GM12892 (cell line): ENCODE data around the gene HGF.

ENCODE experiments used
- DNase-seq: peaks from one replicate; pipeline ENCODE4 v3.0.0; 2011; ENCODE audit not compliant: insufficient read length
- FAIRE-seq: peaks from 2 replicates; lab custom pipeline; 2011; peaks lifted over from hg19 to GRCh38; lab: Jason Lieb, UNC
- POLR2A ChIP-seq: IDR thresholded peaks from 2 replicates; pipeline ENCODE4 v1.6.1; 2011; ENCODE audit warnings: low read depth, low read length, control low read depth
- POLR2AphosphoS5 ChIP-seq: IDR thresholded peaks from 2 replicates; pipeline ENCODE4 v1.6.1; 2011; ENCODE audit warnings: low read depth, low read length, control low read depth
- TAF1 ChIP-seq: IDR thresholded peaks from 2 replicates; pipeline ENCODE4 v1.6.1; 2011; ENCODE audit warnings: low read depth, mild to moderate bottlenecking, control low read depth, low read length, borderline replicate concordance

Gene HGF

DNA sequence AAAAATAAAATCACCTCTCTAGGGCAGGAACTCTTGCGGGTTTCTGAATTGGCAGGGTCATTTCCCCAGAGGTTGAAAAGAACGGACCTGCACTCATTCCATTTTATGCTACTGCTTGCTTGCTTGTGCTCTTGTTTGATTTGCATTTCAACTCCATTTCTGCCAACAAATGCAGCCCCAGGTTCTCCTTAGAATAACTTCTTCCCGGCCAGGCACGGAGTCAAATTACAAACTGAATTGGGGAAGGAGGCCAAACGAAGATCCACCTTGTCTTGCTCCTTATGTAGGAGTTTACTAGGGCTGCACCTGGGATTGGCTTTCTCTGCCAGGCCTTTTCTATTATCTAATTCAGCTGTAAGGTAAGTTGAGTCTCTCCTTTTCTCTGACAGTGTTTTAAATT, 79.6 kb downstream of the HGF start:
- FAIRE-seq, result no peak
- TF ChIP-seq POLR2A (no peak), POLR2AphosphoS5 (no peak), TAF1 (no peak)
- no peak for DNase-seq

DNA sequence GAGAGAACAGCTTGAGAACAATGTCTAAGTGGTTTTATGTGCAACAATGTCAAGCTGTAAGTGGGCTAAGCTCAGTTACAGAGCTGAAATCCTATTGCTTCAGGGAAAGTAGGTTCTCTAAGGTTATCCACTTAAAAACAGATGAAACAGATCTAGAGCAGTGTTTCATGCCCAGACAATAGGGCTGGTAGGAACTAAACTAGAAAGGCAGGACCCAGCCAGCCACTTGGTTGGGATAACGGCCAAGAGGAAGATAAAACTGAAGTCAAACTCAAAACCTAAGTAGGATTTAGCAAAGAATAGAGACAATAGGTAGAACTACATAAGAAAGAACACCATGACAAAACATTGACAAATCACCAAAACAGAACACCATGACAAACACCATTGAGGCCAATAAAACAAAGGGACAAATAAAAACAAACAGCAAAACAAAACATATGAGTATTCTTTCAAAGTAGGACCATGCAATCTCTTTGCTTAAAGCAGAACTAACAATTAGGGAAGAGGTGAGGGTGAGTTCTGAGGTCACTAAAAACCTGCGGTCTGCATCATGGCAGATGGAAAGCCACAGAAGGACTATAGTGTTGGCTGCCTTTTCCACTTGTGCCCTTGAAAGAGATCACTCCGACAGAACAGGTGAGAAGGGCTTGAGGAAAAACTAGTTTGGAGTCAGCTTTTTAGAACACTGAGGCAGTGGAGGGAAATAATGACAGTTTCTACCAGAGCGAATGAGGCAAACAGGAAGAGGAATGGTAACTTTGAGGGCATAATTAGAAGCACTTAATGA, 81.0 kb downstream of the HGF start:
- TF ChIP-seq POLR2A (no peak), POLR2AphosphoS5 (no peak), TAF1 (no peak)
- FAIRE-seq, result no peak
- no peak for DNase-seq

DNA sequence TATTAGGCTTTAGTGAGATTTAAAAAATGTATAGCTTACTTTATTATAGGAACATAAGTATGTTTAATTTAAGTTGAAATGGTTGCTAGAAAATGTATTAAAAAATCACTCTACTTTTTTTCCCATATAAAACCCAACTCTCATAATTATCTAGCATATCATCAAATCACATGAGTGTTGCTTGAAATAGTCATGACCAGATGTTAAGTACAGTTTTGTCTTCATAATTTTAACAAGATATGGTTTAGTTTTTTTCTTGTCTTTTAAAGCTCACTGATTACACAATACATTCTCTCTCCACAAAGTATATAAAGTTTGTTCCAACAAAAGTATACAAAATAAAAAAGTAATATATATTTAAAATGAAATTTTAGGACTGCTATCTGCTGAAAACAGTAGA, 82.8 kb downstream of the HGF start:
- no peak for DNase-seq
- TF ChIP-seq POLR2AphosphoS5 (no peak), TAF1 (no peak), POLR2A (no peak)
- no peak for FAIRE-seq

DNA sequence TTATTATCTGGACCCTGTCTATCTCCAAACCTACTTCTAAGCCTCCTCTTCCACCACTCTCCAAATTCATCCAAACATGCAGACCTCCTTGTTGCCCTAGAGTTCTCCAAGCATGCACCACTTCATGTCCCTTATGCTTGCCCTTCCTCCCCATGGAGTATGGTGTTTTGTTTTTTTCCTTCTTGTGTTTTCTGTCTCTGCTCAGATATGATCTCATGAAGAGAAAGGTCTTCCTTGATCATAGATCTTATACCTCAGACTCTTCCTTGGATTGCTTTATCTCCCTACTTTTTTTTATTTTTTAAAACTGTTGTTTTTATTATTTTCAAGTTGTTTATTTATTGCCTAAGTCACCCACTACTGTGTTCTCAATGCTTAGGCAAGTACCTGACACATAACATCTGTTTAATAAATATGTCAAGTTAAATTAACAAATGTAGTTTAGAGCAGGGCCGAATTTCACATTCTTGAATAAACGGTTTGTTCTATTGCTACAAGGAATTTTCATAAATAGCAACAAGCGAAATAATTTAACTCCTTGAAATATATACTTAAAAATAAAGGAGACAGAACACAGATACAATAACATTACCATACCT, 84.5 kb downstream of the HGF start:
- DNase-seq (no peak), FAIRE-seq (no peak)
- no peak for TF ChIP-seq TAF1
- no peak for TF ChIP-seq POLR2AphosphoS5
- TF ChIP-seq POLR2A, result no peak

DNA sequence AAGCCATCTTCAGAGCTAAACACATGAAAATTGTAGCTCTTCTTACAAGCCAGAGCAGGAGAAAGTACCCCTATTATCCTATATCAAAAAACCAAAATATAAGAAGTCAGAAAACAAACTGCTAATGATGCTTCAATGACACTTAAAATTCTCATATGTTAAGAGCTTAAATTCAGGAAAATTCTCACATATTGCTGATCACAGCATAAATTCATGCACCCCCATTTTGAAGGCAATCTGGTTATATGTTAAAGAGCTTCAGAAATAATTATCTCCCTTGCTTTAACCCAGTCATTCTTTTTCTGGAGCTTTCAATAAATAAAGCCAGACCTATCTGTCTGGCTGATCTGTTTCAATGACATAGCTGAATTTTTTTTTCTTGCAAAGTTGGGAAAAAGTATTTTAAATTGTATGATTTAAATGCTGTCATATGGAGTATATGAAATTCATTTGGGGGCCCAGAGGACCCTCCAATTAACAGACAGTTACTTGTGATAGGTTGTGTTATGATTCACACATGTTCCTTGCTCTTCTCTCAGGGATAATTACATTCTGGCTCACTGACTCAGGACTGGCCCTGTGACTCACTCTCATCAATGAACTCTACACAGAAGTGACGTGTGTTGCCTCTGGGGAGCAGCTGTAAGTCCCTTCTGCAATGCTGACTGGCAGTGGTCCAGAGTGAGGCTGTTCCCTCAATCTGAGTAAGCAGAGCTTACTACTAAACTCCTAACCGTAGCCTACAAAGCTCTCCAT, 85.2 kb downstream of the HGF start:
- no peak for TF ChIP-seq TAF1
- peak; percentile 81 for FAIRE-seq
- DNase-seq, result no peak

DNA sequence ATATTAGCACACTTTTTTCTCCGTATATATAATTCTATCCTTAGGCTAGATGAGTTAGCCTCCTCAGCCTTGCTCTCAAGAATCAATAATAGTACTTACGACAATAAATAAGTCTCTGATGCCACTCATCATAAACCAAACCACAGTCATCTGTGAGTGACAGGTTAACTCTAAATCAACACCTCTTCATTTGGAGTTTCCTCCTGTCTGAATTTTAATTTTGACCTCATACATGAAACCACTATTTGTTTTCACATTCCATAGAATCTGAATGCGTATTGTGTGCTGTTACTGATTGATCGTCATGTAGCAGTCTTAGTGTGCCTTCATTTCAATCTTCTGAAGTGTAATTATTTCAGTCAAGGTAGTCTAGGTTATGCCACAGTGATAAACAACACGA, 85.8 kb downstream of the HGF start:
- DNase-seq (no peak), FAIRE-seq (no peak)
- TF ChIP-seq POLR2A, result no peak
- TF ChIP-seq TAF1, result no peak
- TF ChIP-seq POLR2AphosphoS5, result no peak

DNA sequence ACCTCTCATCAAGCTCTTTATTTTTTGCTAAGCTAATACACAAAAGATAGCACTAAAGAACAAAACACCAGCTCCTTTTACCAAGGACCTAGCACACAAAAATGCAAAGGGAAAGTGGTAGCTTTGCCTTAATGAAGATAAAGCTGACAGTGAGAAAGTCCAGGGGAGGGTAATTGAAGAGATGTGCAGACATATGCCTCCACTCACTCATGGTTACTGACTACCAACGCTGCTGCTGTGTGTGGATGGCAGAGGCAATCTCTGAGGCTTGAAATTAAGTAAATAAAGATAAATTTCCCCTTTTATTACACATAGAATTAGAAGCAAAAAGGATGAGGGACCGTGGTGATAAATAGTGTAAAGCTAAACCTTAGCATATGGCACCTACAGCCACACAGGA, 87.0 kb downstream of the HGF start:
- TF ChIP-seq TAF1 (no peak), POLR2AphosphoS5 (no peak), POLR2A (no peak)
- no peak for FAIRE-seq

DNA sequence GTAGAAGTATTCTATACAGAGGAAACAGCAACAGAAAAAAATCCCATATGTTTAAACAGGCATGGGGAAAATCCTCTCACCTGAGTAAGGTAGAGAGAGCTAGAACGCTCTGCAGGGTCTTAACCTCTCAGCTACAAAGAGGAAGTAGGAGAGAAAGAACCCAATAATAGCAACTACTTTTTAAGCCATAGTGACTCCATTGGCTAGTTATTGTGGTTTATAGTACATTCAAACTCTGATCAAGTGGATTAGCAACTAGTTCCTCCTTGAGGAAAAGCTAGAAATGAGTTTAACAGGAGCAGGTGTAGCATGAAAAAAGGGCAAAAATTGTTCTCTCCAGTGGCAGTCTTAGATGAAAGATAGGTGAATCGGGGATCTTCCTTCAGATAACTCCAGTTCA, 89.7 kb downstream of the HGF start:
- DNase-seq (no peak), FAIRE-seq (peak; percentile 77)
- TF ChIP-seq POLR2AphosphoS5 (no peak), TAF1 (no peak), POLR2A (no peak)

More for the DNA sequence above, 87.0 kb downstream of the HGF start:
- no peak for DNase-seq

DNA sequence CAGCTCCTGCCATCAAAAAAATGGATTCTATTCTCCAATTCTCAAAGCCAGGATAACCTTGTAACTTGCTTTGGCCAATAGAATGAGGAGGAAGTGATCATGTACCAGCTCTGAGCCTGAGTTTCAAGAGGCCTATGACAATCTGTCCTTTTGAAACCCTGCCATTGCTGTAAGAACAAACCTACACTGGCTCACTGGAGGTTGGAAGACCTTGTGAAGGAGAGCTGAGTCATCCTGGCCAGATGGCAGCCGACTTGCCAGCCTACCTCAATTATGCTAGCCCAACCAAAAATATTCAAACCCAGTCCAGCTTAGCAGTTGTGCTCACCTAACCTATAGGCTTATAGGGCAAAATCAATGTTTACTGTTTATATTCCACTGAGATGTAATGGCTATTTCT, 93.0 kb downstream of the HGF start:
- DNase-seq (no peak), FAIRE-seq (no peak)
- TF ChIP-seq POLR2A (no peak), TAF1 (no peak), POLR2AphosphoS5 (no peak)

DNA sequence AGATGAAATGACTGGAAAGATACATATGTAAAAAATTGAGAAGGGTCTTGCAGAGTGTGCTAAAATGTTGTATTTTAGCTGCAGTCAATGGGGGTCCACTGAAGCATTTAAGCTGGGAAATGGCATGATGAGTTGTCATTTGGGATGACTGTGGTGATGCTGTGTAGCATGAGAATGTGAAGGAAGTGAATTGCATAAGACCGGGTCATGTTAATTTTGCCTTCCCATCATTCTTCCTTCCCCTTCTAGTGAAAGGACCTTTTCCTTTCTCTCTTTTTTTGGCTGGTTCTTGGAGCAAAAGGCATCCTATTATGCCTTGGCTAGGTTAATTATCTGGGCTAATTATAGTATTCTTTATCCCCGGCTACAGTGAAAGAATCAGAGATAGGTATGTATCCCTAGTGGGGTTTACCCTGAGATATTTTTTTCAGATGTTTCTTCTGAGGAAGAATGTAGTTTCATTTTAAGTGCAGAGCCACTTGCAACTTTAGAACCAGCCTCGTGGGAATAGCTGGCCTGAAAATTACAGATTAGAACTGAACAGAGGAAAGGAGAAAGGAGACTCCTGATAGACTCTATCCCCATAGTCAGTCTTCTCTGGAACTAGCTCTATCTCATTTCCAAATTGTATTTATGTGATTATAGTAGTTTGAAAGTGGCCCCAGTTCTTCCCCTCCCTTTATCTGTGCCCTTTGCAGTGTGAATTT, 93.6 kb downstream of the HGF start:
- no peak for FAIRE-seq
- DNase-seq, result no peak
- TF ChIP-seq TAF1 (no peak), POLR2A (no peak), POLR2AphosphoS5 (no peak)

DNA sequence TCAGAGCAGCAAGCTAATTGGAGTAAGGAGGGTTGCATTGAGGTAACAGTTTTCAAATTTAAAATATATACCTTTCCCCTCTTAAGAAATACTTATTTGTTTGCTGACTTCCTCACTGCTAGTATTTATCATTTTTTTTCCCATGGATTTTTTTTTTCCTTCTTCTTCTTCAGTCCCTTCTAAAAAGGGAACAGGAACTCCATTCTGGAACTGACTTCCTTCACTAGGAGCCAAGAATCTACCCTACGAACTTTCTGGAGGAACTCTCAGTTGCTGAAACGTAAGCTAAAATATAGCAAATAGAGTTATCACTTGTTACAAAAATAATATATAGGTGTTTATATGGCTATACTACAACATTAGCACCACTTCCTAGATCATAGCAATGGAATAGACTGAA, 95.4 kb downstream of the HGF start:
- TF ChIP-seq TAF1 (no peak), POLR2AphosphoS5 (no peak), POLR2A (no peak)
- FAIRE-seq (no peak), DNase-seq (no peak)
